HepG2 (cell line): Measurements from ENCODE around the gene CDCA5. TPM values are rescaled to one million over a fixed set of nuclear protein-coding genes. Genes with fewer than 3 reads are reported as not detected.

Experiments used
- CENPT ChIP-seq: sonication (generic); formaldehyde crosslinking; IDR thresholded peaks from 2 replicates; pipeline ENCODE4 v1.8.0; 2022; ENCODE audit warnings: low read depth, mild to moderate bottlenecking, moderate library complexity, missing genetic modification reagents
- HMGA1 ChIP-seq: sonication (generic); formaldehyde crosslinking; conservative IDR thresholded peaks from 2 replicates; pipeline ENCODE4 v1.4.0; 2020; ENCODE audit warnings: missing genetic modification reagents
- HOXD1 ChIP-seq: sonication (generic); formaldehyde crosslinking; IDR thresholded peaks from 2 replicates; pipeline ENCODE4 v1.5.0; 2020; ENCODE audit warnings: missing genetic modification reagents
- IRF9 ChIP-seq: sonication (generic); formaldehyde crosslinking; IDR thresholded peaks from 2 replicates; pipeline ENCODE4 v1.8.0; 2022; ENCODE audit warnings: missing genetic modification reagents, mild to moderate bottlenecking, borderline replicate concordance
- KAT8 ChIP-seq: IDR thresholded peaks from 2 replicates; pipeline ENCODE4 v1.6.1; 2016; ENCODE audit warnings: missing genetic modification reagents, missing compliant biosample characterization
- KLF11 ChIP-seq: IDR thresholded peaks from 2 replicates; pipeline ENCODE4 v1.6.1; 2016; ENCODE audit warnings: missing compliant biosample characterization
- KLF12 ChIP-seq: sonication (generic); formaldehyde crosslinking; IDR thresholded peaks from 2 replicates; pipeline ENCODE4 v1.4.0; 2020; ENCODE audit warnings: missing genetic modification reagents, borderline replicate concordance
- KLF9 ChIP-seq: IDR thresholded peaks from 2 replicates; pipeline ENCODE4 v1.6.1; 2016; ENCODE audit warnings: low read depth
- MTF2 ChIP-seq: sonication (generic); formaldehyde crosslinking; IDR thresholded peaks from 2 replicates; pipeline ENCODE4 v1.5.0; 2020; ENCODE audit warnings: missing genetic modification reagents, borderline replicate concordance
- RFX1 ChIP-seq: fragments of 450-650 bp; IDR thresholded peaks from 2 replicates; pipeline ENCODE4 v1.6.1; 2017
- SETDB1 ChIP-seq: sonication (generic); formaldehyde crosslinking; IDR thresholded peaks from 2 replicates; pipeline ENCODE4 v1.5.1; 2020; ENCODE audit warnings: missing genetic modification reagents, mild to moderate bottlenecking, borderline replicate concordance
- SSRP1 ChIP-seq: IDR thresholded peaks from 2 replicates; pipeline ENCODE4 v1.6.1; 2016; ENCODE audit warnings: control low read depth
- TAF15 ChIP-seq: fragments of 200-400 bp; formaldehyde crosslinking; IDR thresholded peaks from one replicate; pipeline ENCODE4 v1.6.1; 2018; ENCODE audit warnings: mild to moderate bottlenecking, low read depth, low read length; ENCODE audit not compliant: poor library complexity, severe bottlenecking
- TMF1 ChIP-seq: sonication (generic); formaldehyde crosslinking; IDR thresholded peaks from 2 replicates; pipeline ENCODE4 v1.8.1; 2022; ENCODE audit warnings: low read depth, missing genetic modification reagents
- ZBTB39 ChIP-seq: sonication (generic); formaldehyde crosslinking; IDR thresholded peaks from 2 replicates; pipeline ENCODE4 v1.5.0; 2020; ENCODE audit warnings: missing genetic modification reagents
- ZFP36 ChIP-seq: fragments of 150-350 bp; IDR thresholded peaks from 2 replicates; pipeline ENCODE4 v1.6.1; 2018; ENCODE audit warnings: borderline replicate concordance, low read length, low read depth; ENCODE audit not compliant: partially characterized antibody
- ZFY ChIP-seq: sonication (generic); formaldehyde crosslinking; IDR thresholded peaks from 2 replicates; pipeline ENCODE4 v1.4.0; 2020; ENCODE audit warnings: missing genetic modification reagents
- ZNF101 ChIP-seq: sonication (generic); formaldehyde crosslinking; IDR thresholded peaks from 2 replicates; pipeline ENCODE4 v1.4.0; 2020; ENCODE audit warnings: mild to moderate bottlenecking, low read depth, missing genetic modification reagents, borderline replicate concordance
- ZNF260 ChIP-seq: sonication (generic); formaldehyde crosslinking; IDR thresholded peaks from 2 replicates; pipeline ENCODE4 v1.4.0; 2020; ENCODE audit warnings: missing genetic modification reagents, low read depth, mild to moderate bottlenecking, borderline replicate concordance
- ZNF296 ChIP-seq: sonication (generic); formaldehyde crosslinking; conservative IDR thresholded peaks from 2 replicates; pipeline ENCODE4 v1.5.0; 2020; ENCODE audit warnings: mild to moderate bottlenecking, missing genetic modification reagents
- ZNF484 ChIP-seq: sonication (generic); formaldehyde crosslinking; IDR thresholded peaks from 2 replicates; pipeline ENCODE4 v1.5.1; 2020; ENCODE audit warnings: mild to moderate bottlenecking, low read depth, missing genetic modification reagents, borderline replicate concordance
- ZNF777 ChIP-seq: sonication (generic); formaldehyde crosslinking; IDR thresholded peaks from 2 replicates; pipeline ENCODE4 v1.4.0; 2020; ENCODE audit warnings: missing genetic modification reagents
- polyA plus RNA-seq, 8 experiments: library from polyadenylated mRNA; depleted of rRNA in 3 of 8; stranded (reverse) in 7 of 8; unstranded in 1 of 8; fragments of >200 nt; fragmentation: Illumina TruSeq in 4 of 8; extraction: Trizol in 4 of 8; gene quantifications; 2 replicates each; pipeline versions ENCODE4 v1.2.1 to v1.2.3, GENCODE V29; 2011 to 2016; ENCODE audit warnings: low read depth in 4 of 8, missing spikeins in 1 of 8, mixed read lengths in 1 of 8; ENCODE audit not compliant: insufficient read depth in 1 of 8
- total RNA-seq, 5 experiments: library from RNA; depleted of rRNA; stranded (reverse); fragments of >200 nt; fragmentation: Illumina TruSeq; extraction: Trizol; gene quantifications; 2 replicates each; pipeline ENCODE4 v1.2.3, GENCODE V29; 2016; ENCODE audit warnings: low read depth in 1 of 5
- TF ChIP-seq, protein P1 (sequence below): sonication (generic); formaldehyde crosslinking; IDR thresholded peaks from 2 replicates; pipeline ENCODE4 v1.5.1; 2020; ENCODE audit warnings: mild to moderate bottlenecking, missing genetic modification reagents
- TF ChIP-seq, protein P2 (sequence below): IDR thresholded peaks from 2 replicates; pipeline ENCODE4 v1.6.1; 2016; ENCODE audit warnings: missing genetic modification reagents, missing compliant biosample characterization

Gene CDCA5
- total and polyA plus RNA-seq, 2 of the 13 experiments (the other 11 are each of a cell fraction or from before 2014, with no cell fraction given): 13.5 to 50.6 TPM

- TF ChIP-seq IRF9 (CRISPR knock-in tag) (no peak), ZNF484 (no peak; the same call in 1 of the 2 replicates), ZNF260 (CRISPR knock-in tag) (no peak), ZBTB39 (CRISPR knock-in tag) (0 out of 2 replicates have a peak, but pooled peaks have one; percentile 53), CENPT (CRISPR knock-in tag) (0 out of 2 replicates have a peak, but pooled peaks have one; percentile 38), ZNF777 (no peak), RFX1 (no peak), SSRP1 (CRISPR knock-in tag) (0 out of 2 replicates have a peak, but pooled peaks have one; percentile 25), ZFP36 (no peak), HMGA1 (CRISPR knock-in tag) (no peak), TMF1 (CRISPR knock-in tag) (peak; percentile 88; the same call in 1 of the 2 replicates), KLF12 (CRISPR knock-in tag) (peak; percentile 76; the same call in 1 of the 2 replicates), HOXD1 (no peak), KLF11 (CRISPR knock-in tag) (peak; percentile 64), ZFY (peak; percentile 88), ZNF296 (CRISPR knock-in tag) (no peak), ZNF101 (CRISPR knock-in tag) (0 out of 2 replicates have a peak, but pooled peaks have one; percentile 50), TAF15 (peak; percentile 47), KLF9 (CRISPR knock-in tag) (0 out of 2 replicates have a peak, but pooled peaks have one; percentile 80), KAT8 (peak; percentile 99), MTF2 (no peak), SETDB1 (CRISPR knock-in tag) (no peak)
- TF ChIP-seq, protein P1, sequence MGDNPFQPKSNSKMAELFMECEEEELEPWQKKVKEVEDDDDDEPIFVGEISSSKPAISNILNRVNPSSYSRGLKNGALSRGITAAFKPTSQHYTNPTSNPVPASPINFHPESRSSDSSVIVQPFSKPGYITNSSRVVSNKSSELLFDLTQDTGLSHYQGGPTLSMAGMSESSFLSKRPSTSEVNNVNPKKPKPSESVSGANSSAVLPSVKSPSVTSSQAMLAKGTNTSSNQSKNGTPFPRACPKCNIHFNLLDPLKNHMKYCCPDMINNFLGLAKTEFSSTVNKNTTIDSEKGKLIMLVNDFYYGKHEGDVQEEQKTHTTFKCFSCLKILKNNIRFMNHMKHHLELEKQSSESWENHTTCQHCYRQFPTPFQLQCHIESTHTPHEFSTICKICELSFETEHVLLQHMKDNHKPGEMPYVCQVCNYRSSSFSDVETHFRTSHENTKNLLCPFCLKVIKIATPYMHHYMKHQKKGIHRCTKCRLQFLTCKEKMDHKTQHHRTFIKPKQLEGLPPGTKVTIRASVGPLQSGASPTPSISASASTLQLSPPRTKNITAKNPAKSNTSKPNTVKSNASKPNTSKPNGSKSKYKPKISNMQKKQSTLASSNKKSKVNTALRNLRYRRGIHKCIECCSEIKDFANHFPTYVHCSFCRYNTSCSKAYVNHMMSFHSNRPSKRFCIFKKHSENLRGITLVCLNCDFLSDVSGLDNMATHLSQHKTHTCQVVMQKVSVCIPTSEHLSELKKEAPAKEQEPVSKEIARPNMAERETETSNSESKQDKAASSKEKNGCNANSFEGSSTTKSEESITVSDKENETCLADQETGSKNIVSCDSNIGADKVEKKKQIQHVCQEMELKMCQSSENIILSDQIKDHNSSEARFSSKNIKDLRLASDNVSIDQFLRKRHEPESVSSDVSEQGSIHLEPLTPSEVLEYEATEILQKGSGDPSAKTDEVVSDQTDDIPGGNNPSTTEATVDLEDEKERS (CRISPR knock-in tag): no peak
- TF ChIP-seq, protein P2, sequence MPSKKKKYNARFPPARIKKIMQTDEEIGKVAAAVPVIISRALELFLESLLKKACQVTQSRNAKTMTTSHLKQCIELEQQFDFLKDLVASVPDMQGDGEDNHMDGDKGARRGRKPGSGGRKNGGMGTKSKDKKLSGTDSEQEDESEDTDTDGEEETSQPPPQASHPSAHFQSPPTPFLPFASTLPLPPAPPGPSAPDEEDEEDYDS (CRISPR knock-in tag): peak; percentile 59; the same call in 1 of the 2 replicates
These were observed at the start of gene CDCA5, which contains the start of gene ZFPL1 (continued) for GRCh38 chr11:65083834-65084597.
